HepG2 (cell line): Measurements from ENCODE around the gene PDGFA. TPM values are rescaled to one million over a fixed set of nuclear protein-coding genes. Genes with fewer than 3 reads are reported as not detected.

Experiments
- ASH2L ChIP-seq: fragments of 300-600, 200-600 bp; sonication (generic); IDR thresholded peaks from 2 replicates; pipeline ENCODE4 v1.7.0; 2017; ENCODE audit warnings: low read depth, mild to moderate bottlenecking, moderate library complexity, mixed read lengths, low read length; ENCODE audit not compliant: insufficient read length
- CREM ChIP-seq, 2 experiments: sonication (generic) in 1 of 2; formaldehyde crosslinking in 1 of 2; IDR thresholded peaks; 2 replicates each; pipeline versions ENCODE4 v1.4.0 to v1.6.1; 2016 to 2020; ENCODE audit warnings: antibody characterized with exemption in 1 of 2, mild to moderate bottlenecking in 1 of 2, missing genetic modification reagents in 1 of 2
- HDAC6 ChIP-seq: fragments of 200-600 bp; sonication (generic); IDR thresholded peaks from 2 replicates; pipeline ENCODE4 v1.7.0; 2017; ENCODE audit warnings: mild to moderate bottlenecking, antibody characterized with exemption, low read length, low read depth
- JUN ChIP-seq: sonication (generic); formaldehyde crosslinking; IDR thresholded peaks from 2 replicates; pipeline ENCODE4 v1.4.0; 2020; ENCODE audit warnings: mild to moderate bottlenecking, missing genetic modification reagents
- MBD4 ChIP-seq: IDR thresholded peaks from 2 replicates; pipeline ENCODE4 v1.6.1; 2012; ENCODE audit warnings: low read length, inconsistent platforms, borderline replicate concordance
- MTF2 ChIP-seq: sonication (generic); formaldehyde crosslinking; IDR thresholded peaks from 2 replicates; pipeline ENCODE4 v1.5.0; 2020; ENCODE audit warnings: missing genetic modification reagents, borderline replicate concordance
- NR2F2 ChIP-seq: IDR thresholded peaks from 2 replicates; pipeline ENCODE4 v1.6.1; 2012; ENCODE audit warnings: low read depth, inconsistent platforms, borderline replicate concordance
- PRDM10 ChIP-seq: sonication (generic); formaldehyde crosslinking; IDR thresholded peaks from 2 replicates; pipeline ENCODE4 v1.4.0; 2020; ENCODE audit warnings: low read depth, missing genetic modification reagents
- RBAK ChIP-seq: sonication (generic); formaldehyde crosslinking; IDR thresholded peaks from 2 replicates; pipeline ENCODE4 v1.5.1; 2020; ENCODE audit warnings: mild to moderate bottlenecking, missing genetic modification reagents
- SIN3A ChIP-seq: IDR thresholded peaks from 2 replicates; pipeline ENCODE4 v1.6.1; 2011; ENCODE audit warnings: low read depth, mild to moderate bottlenecking, control low read depth, low read length, borderline replicate concordance
- TBX2 ChIP-seq: sonication (generic); formaldehyde crosslinking; IDR thresholded peaks from 2 replicates; pipeline ENCODE4 v1.5.0; 2020; ENCODE audit warnings: missing genetic modification reagents, mild to moderate bottlenecking, borderline replicate concordance
- TOPORS ChIP-seq: sonication (generic); formaldehyde crosslinking; IDR thresholded peaks from 2 replicates; pipeline ENCODE4 v1.8.0; 2023; ENCODE audit warnings: mild to moderate bottlenecking, missing genetic modification reagents
- ZBTB26 ChIP-seq: IDR thresholded peaks from 2 replicates; pipeline ENCODE4 v1.6.1; 2016; ENCODE audit warnings: missing compliant biosample characterization, missing genetic modification reagents, borderline replicate concordance
- ZC3H4 ChIP-seq: sonication (generic); formaldehyde crosslinking; IDR thresholded peaks from 2 replicates; pipeline ENCODE4 v1.4.0; 2020; ENCODE audit warnings: missing genetic modification reagents, borderline replicate concordance
- ZFX ChIP-seq: sonication (generic); formaldehyde crosslinking; IDR thresholded peaks from 2 replicates; pipeline ENCODE4 v1.4.0; 2020; ENCODE audit warnings: mild to moderate bottlenecking, low read depth, missing genetic modification reagents, moderate library complexity
- ZFY ChIP-seq: sonication (generic); formaldehyde crosslinking; IDR thresholded peaks from 2 replicates; pipeline ENCODE4 v1.4.0; 2020; ENCODE audit warnings: missing genetic modification reagents
- ZNF136 ChIP-seq: sonication (generic); formaldehyde crosslinking; IDR thresholded peaks from 2 replicates; pipeline ENCODE4 v1.8.1; 2022; ENCODE audit warnings: low read depth, mild to moderate bottlenecking, moderate library complexity, missing genetic modification reagents
- ZNF292 ChIP-seq: sonication (generic); formaldehyde crosslinking; IDR thresholded peaks from 2 replicates; pipeline ENCODE4 v1.8.1; 2022; ENCODE audit warnings: mild to moderate bottlenecking, low read depth, missing genetic modification reagents, borderline replicate concordance
- ZNF30 ChIP-seq: sonication (generic); formaldehyde crosslinking; IDR thresholded peaks from 2 replicates; pipeline ENCODE4 v1.5.0; 2020; ENCODE audit warnings: mild to moderate bottlenecking, missing genetic modification reagents
- ZNF574 ChIP-seq: sonication (generic); formaldehyde crosslinking; IDR thresholded peaks from 2 replicates; pipeline ENCODE4 v1.4.0; 2020; ENCODE audit warnings: missing genetic modification reagents
- ZNF616 ChIP-seq: sonication (generic); formaldehyde crosslinking; IDR thresholded peaks from 2 replicates; pipeline ENCODE4 v1.5.0; 2020; ENCODE audit warnings: low read depth, mild to moderate bottlenecking, missing genetic modification reagents
- polyA plus RNA-seq, 8 experiments: library from polyadenylated mRNA; depleted of rRNA in 3 of 8; stranded (reverse) in 7 of 8; unstranded in 1 of 8; fragments of >200 nt; fragmentation: Illumina TruSeq in 4 of 8; extraction: Trizol in 4 of 8; gene quantifications; 2 replicates each; pipeline versions ENCODE4 v1.2.1 to v1.2.3, GENCODE V29; 2011 to 2016; ENCODE audit warnings: low read depth in 4 of 8, missing spikeins in 1 of 8, mixed read lengths in 1 of 8; ENCODE audit not compliant: insufficient read depth in 1 of 8
- total RNA-seq, 5 experiments: library from RNA; depleted of rRNA; stranded (reverse); fragments of >200 nt; fragmentation: Illumina TruSeq; extraction: Trizol; gene quantifications; 2 replicates each; pipeline ENCODE4 v1.2.3, GENCODE V29; 2016; ENCODE audit warnings: low read depth in 1 of 5

Gene PDGFA
- total and polyA plus RNA-seq, 2 of the 13 experiments (the other 11 are each of a cell fraction or from before 2014, with no cell fraction given): 1.5 to 3.4 TPM

DNA sequence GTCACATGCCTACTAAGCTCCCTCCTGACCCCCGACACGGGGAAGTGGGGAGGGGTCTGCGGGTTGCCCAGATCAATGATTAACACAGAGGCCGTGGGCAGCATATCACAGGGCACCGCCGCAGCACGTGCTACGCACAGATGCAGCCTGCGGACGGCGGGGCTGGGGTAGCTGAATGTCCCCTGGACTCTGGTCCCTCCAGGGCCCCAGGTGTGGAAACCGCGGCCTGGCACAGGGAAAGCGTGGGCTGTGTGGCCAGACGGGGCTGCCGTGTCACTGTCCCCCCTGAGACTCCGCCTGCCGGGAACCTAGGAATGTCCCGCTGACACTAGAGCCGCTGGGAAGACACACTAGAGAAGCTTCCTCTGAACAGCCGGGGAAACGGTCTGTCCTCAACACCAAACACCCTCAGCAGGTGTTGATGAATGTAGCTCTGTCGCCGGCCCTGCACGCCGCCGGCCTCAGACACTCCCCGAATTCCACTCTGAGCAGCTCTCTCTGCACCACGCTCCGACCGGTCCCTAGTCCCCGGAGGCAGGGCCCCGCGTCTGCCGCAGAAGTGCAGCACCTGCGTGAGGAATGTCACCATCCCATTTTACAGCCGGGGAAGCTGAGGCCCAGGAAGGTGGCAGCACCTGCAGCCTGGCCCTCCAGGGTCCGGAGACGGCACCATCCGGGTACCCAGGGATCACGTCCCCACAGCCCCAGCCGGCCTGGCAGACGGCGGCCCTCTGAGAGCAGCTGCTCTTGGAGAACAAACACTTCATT is 33.4 kb upstream of the PDGFA start (continued):
- TF ChIP-seq ZNF574 (peak; percentile 25; the same call in 1 of the 2 replicates), MBD4 (no peak), ZC3H4 (CRISPR knock-in tag) (no peak), ZBTB26 (no peak), ZFY (CRISPR knock-in tag) (peak; percentile 65), SIN3A (peak; percentile 19; the same call in 1 of the 2 replicates), ZNF292 (CRISPR knock-in tag) (no peak; the same call in 1 of the 2 replicates), MTF2 (CRISPR knock-in tag) (no peak), ZFX (peak; percentile 73), TOPORS (CRISPR knock-in tag) (0 out of 2 replicates have a peak, but pooled peaks have one; percentile 32), NR2F2 (no peak; the same call in 1 of the 2 replicates), ASH2L (peak; percentile 46), PRDM10 (CRISPR knock-in tag) (no peak), RBAK (no peak), HDAC6 (no peak), TBX2 (peak; percentile 67; the same call in 1 of the 2 replicates), ZNF136 (no peak), JUN (no peak), ZNF30 (CRISPR knock-in tag) (no peak), CREM (IDR thresholded peaks at IDR 0.05) (peak; percentile 30; the same call in 1 of the 2 replicates), CREM (CRISPR knock-in tag; IDR thresholded peaks at IDR 0.05) (no peak), ZNF616 (CRISPR knock-in tag) (peak; percentile 79; the same call in 1 of the 2 replicates)
